ENCODE measurements around the gene GIT2.

DNA sequence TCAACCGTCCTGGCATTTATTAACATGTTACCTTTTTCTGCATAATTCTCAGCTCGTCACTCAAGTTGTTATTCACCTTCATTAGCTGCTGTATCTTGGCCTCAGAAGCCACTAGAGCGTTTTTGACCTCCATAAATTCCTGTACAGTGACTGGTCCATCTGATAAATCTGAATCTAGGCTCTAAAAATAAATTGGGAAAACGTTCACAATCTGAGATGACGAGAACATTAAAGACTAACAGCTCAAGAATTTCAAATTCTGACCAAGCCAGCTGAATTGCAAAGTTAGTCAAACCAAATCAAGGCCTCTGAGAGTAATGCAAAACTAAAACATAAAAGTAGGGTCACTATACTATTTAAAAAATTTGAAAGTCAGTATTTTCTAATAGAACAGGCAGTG lies 45.0 kb downstream of the GIT2 start:
- TF ChIP-seq, protein P1, sequence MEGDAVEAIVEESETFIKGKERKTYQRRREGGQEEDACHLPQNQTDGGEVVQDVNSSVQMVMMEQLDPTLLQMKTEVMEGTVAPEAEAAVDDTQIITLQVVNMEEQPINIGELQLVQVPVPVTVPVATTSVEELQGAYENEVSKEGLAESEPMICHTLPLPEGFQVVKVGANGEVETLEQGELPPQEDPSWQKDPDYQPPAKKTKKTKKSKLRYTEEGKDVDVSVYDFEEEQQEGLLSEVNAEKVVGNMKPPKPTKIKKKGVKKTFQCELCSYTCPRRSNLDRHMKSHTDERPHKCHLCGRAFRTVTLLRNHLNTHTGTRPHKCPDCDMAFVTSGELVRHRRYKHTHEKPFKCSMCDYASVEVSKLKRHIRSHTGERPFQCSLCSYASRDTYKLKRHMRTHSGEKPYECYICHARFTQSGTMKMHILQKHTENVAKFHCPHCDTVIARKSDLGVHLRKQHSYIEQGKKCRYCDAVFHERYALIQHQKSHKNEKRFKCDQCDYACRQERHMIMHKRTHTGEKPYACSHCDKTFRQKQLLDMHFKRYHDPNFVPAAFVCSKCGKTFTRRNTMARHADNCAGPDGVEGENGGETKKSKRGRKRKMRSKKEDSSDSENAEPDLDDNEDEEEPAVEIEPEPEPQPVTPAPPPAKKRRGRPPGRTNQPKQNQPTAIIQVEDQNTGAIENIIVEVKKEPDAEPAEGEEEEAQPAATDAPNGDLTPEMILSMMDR (IDR thresholded peaks at IDR 0.05; ENCODE audit: low read depth, low read length, poor library complexity, severe bottlenecking): no peak
- TF ChIP-seq EZH2phosphoT487 (IDR thresholded peaks at IDR 0.05; ENCODE audit: borderline replicate concordance, low read length): no peak
